Thoracic aorta (tissue), 2 donors: Measurements from ENCODE around the gene SYCP3. TPM values are rescaled to one million over a fixed set of nuclear protein-coding genes. Genes with fewer than 3 reads are reported as not detected.
A peak's percentile ranks its signal among the peaks of the same experiment; 100 is the strongest.

Experiments used
- ATAC-seq: fragments of 150-250 bp; one replicate; pipeline ENCODE4 v1.8.0; 2017; ENCODE audit warnings: low read depth; ENCODE audit not compliant: insufficient number of reproducible peaks, low FRiP score
- DNase-seq: peaks from one replicate; pipeline ENCODE4 v3.0.0-alpha.2; 2020; ENCODE audit warnings: low spot score
- H3K27ac ChIP-seq, 2 donors: fragments of 200-600 bp; sonication (generic); 1 replicate in 1 of 2; 2 replicates in 1 of 2; pipeline ENCODE4 v1.5.1; 2016; ENCODE audit warnings: mild to moderate bottlenecking in 2 of 2, moderate library complexity in 2 of 2
- H3K27me3 ChIP-seq: fragments of 200-600 bp; sonication (generic); replicated peaks from 2 replicates; pipeline ENCODE4 v1.6.0; 2016; ENCODE audit warnings: mild to moderate bottlenecking; ENCODE audit not compliant: insufficient read depth
- H3K36me3 ChIP-seq: fragments of 200-600 bp; sonication (generic); one replicate; pipeline ENCODE4 v1.5.1; 2016
- H3K4me1 ChIP-seq, 2 donors: fragments of 200-600 bp; sonication (generic); 1 replicate in 1 of 2; 2 replicates in 1 of 2; pipeline versions ENCODE4 v1.5.1 to v1.6.0; 2016; ENCODE audit warnings: low read depth in 2 of 2, mild to moderate bottlenecking in 1 of 2; ENCODE audit not compliant: control insufficient read depth in 1 of 2
- H3K4me3 ChIP-seq: fragments of 200-600 bp; sonication (generic); 2 replicates; pipeline ENCODE4 v1.5.1; 2016; ENCODE audit warnings: mild to moderate bottlenecking
- H3K9me3 ChIP-seq: fragments of 200-600 bp; sonication (generic); 2 replicates; pipeline ENCODE4 v1.5.1; 2016
- total RNA-seq, 2 donors: library from RNA; depleted of rRNA; stranded (reverse); fragments of >200 nt; gene quantifications; one replicate each; pipeline versions ENCODE4 v1.1.0 to v1.2.3, GENCODE V29; 2016
- TF ChIP-seq, protein P1 (sequence below): fragments of 200-600 bp; sonication (generic); IDR thresholded peaks from one replicate; pipeline ENCODE4 v1.5.1; 2019; ENCODE audit warnings: antibody characterized with exemption

The SYCP3 gene
- total RNA-seq, 2 donors from 2014 or later: not detected

DNA sequence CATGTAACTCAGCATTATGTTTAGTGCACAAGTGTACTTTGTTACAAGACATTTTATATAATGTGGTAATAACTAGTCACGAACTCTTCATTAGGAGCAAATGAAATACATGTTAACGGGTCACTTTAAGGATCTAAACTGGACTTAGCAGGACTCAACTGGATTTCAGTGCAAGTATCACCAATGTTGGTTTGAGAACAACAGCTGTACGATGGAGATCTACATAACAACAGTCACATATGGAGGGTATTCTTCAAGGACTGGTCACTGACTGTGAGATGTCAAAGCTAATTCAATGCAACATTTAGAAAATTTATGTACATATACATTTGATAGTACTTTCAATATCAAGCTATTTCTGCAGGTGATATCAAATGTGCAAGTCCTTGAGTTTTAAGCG is 22.5 kb upstream of the SYCP3 start:
- H3K4me1 ChIP-seq: peaks cover 4 to 9% of the 10 kb centered on the region in 2 donors
- H3K27ac ChIP-seq: no peak overlapping the region
- ATAC-seq (no peak), DNase-seq (no peak)
- H3K36me3 ChIP-seq: peaks cover 7% of the 10 kb centered on the region
- no peak overlapping the region for H3K4me3 ChIP-seq
- TF ChIP-seq, protein P1, sequence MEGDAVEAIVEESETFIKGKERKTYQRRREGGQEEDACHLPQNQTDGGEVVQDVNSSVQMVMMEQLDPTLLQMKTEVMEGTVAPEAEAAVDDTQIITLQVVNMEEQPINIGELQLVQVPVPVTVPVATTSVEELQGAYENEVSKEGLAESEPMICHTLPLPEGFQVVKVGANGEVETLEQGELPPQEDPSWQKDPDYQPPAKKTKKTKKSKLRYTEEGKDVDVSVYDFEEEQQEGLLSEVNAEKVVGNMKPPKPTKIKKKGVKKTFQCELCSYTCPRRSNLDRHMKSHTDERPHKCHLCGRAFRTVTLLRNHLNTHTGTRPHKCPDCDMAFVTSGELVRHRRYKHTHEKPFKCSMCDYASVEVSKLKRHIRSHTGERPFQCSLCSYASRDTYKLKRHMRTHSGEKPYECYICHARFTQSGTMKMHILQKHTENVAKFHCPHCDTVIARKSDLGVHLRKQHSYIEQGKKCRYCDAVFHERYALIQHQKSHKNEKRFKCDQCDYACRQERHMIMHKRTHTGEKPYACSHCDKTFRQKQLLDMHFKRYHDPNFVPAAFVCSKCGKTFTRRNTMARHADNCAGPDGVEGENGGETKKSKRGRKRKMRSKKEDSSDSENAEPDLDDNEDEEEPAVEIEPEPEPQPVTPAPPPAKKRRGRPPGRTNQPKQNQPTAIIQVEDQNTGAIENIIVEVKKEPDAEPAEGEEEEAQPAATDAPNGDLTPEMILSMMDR: no peak
- H3K9me3 ChIP-seq: no peaks in the 10 kb centered on the region
- no peaks in the 10 kb centered on the region for H3K27me3 ChIP-seq

DNA sequence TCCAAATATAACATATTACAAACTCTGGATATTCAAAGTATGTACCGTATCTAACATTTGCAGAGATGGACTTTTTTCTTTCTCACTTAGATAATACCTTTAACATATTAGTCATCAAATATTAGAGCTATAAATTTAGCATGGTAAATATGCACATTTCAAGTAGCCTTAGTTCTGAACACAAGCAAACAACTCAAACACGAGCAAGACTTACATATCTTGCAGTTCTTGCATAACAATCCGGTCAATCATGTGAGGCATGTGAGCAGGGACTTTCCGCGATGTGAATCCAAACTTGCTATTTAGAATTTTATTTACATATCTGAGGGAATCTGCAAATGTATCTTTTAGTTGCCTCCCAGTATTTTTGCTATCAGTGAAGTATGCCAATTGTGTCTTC is 22.1 kb upstream of the SYCP3 start:
- DNase-seq (no peak), ATAC-seq (no peak)
- Histone ChIP-seq H3K36me3 (peaks cover 4% of the 10 kb centered on the region), H3K27me3 (no peaks in the 10 kb centered on the region), H3K4me3 (no peak overlapping the region), H3K27ac (no peak overlapping the region), H3K9me3 (no peaks in the 10 kb centered on the region), H3K4me1 (peaks cover 4 to 9% of the 10 kb centered on the region in 2 donors)
- TF ChIP-seq, protein P1: no peak

DNA sequence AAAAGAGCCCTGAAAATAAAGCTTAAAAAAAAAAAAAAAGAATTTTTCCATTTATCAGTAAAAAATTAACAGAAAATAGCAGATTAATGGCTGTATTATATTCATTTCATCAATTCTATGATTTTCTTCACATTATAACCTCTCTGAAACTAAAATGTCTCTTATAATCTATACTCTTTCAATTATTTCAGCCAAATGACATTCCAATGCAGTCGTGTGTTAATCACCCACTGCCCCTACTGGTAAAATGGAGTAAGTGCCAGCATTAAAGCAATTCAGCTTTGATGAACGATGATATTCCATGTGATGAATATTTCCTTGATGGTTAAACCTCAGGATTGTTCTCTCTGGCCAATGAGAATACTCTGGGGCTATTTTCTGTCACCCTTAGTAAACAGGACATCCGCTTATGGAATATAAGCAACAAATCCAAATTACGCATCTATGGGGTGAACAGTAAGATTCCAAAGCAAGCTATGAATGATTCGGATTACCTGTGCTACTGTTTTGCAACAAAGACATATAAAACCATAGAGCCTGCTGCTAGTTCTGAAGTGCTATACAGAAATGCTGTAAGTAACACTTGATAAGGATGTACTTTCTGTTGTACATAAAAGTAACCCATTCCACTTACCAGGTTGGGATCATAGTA is 20.3 kb upstream of the SYCP3 start:
- TF ChIP-seq, protein P1: peak; percentile 63
- DNase-seq (no peak), ATAC-seq (no peak)
- Histone ChIP-seq H3K4me1 (peaks cover 4 to 9% of the 10 kb centered on the region in 2 donors), H3K27me3 (no peaks in the 10 kb centered on the region), H3K9me3 (no peaks in the 10 kb centered on the region), H3K36me3 (no peaks in the 10 kb centered on the region), H3K27ac (no peak overlapping the region), H3K4me3 (no peak overlapping the region)

DNA sequence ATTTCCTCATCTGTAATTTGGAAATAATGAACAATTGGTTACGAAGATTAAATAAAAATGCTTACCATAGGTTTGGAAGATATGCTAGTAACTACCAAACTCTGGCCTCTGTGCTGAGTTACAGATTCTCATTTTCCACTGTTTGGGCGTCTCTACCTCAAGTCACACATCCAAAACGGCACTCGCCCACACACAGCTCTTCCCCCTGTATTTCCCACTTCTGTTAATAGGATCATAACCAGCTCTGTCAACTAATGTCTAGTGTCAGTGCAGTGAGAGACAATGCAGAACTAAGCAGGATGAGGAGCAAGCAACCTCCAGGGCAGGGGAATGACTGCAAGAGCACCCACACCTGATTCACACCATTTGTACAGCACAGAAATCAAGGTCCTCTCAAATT is 10.9 kb upstream of the SYCP3 start:
- ATAC-seq: no peak
- Histone ChIP-seq H3K9me3 (no peaks in the 10 kb centered on the region), H3K36me3 (peaks cover 20% of the 10 kb centered on the region), H3K4me3 (no peak overlapping the region), H3K27ac (no peak overlapping the region), H3K4me1 (no peaks in the 10 kb centered on the region), H3K27me3 (no peaks in the 10 kb centered on the region)
- no peak for DNase-seq
- TF ChIP-seq, protein P1: no peak

DNA sequence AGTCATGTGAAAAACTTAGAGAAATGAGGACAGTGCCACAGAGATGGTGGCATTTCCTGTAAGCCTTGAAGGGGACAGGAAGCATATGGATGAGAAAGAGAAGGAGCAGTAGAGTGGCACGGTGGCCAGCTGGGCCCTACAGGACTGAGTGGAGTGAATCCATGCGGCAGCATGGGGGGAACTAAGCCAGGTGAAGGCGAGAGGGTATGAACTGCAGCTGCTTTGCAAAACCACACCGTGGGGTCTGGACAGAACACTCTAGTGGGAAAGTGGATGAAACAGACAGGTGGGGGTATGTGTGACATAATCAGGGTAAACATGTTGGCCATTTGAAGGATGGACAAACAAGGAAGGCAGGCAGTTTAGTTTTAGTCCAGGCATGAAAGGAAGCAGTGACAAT is 10.4 kb upstream of the SYCP3 start:
- Histone ChIP-seq H3K4me1 (no peaks in the 10 kb centered on the region), H3K9me3 (no peaks in the 10 kb centered on the region), H3K27ac (no peak overlapping the region), H3K36me3 (peaks cover 20% of the 10 kb centered on the region), H3K4me3 (no peak overlapping the region), H3K27me3 (no peaks in the 10 kb centered on the region)
- no peak for DNase-seq
- ATAC-seq: no peak
- TF ChIP-seq, protein P1: no peak
